A375 (cell line): Measurements from ENCODE around the gene BRMS1L. TPM values are rescaled to one million over a fixed set of nuclear protein-coding genes. Genes with fewer than 3 reads are reported as not detected.

Source experiments
- total RNA-seq: library from RNA; depleted of rRNA; stranded (reverse); fragments of >200 nt; shearing (Covaris generic); gene quantifications from 2 replicates; pipeline ENCODE4 v1.2.3, GENCODE V29; 2014; rRNA removed

The BRMS1L gene, protein sequence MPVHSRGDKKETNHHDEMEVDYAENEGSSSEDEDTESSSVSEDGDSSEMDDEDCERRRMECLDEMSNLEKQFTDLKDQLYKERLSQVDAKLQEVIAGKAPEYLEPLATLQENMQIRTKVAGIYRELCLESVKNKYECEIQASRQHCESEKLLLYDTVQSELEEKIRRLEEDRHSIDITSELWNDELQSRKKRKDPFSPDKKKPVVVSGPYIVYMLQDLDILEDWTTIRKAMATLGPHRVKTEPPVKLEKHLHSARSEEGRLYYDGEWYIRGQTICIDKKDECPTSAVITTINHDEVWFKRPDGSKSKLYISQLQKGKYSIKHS
- 9.2 and 12.7 TPM in 2 replicates for total RNA-seq

DNA sequence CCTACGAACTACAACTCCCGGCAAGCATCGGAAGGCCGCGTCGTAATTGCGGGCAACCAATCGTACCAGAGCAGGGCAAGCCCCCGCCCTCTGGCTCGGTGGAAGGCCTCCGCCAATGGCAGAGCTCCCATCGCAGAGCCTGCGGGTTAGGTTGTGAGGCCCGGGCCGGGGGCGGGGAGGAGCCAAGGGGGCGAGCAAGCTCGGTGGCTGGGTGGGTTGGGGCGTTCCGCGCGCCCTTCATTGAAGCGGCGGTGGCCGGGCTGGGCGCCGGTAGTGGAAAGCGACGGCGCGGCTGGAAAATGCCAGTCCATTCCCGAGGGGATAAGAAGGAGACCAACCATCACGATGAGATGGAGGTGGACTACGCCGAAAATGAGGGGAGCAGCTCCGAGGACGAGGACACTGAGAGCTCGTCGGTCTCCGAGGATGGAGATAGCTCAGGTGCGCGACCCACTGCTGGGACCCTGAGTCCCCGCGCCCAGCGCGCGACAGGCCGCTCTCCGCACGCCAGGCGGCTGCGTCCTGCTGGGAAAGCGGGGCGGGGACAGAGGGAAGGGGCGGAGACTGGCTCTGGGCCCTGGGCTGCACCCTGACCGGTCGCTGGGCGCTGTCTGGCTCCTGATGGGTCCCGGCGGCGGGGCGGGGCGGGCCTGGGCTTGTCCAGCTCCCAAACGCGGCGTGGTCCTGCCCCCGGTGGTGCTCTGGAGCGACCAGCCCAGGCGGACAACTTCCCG, at the start of gene BRMS1L:
TSS of gene BRMS1L (plus strand) at position 121 of the 734 bp plus-strand sequence. CDS start at position 300, 179 bp downstream.

DNA sequence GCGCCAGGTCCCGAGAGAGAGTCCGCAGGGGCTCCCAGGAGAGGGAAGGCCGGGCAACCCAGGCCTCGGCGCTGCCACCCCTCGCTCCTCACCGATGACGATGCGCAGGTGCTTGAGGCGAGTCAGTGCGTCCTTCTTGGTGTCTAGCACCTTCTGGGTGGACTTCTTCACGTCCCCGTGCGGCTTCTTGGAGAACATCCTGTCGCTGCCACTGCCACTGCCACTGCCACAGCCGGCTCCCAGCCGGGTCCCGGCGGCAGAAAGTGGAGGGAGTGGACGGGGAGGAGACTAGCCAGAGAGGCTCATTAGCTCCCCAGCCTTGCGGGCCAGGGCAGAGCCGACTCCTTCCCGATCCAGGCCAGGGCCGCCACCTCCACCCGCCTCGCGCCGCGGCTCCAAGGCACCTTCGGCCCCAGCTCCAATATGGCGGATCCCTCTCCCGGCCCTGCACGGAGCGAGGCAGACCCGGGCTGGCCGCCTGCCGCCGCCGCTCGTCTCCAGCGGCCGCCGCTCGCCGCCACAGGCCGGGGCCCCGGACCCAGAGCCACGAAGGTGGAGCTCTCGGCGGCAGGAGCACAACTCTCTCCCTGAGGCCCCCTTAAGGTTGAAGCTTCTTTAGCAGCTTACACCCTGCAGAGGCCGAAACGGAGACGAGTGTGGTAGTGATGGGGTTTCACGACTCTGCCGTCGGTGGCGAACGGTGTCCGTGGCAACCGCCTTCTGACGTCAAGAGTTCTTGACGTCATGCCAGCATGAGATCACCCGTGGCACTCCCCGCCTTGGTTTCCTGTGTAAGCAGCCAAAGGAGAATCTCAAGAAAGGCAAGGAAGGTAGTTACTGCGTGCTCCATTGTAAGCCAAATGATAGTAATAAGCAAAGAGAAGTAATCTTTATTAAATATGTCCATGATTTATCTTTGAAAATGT, 17.2 kb upstream of the BRMS1L start, which contains the start of gene RALGAPA1:
TSS of gene RALGAPA1 (minus strand) at position 658 of the 926 bp plus-strand sequence. CDS start at position 198, 460 bp downstream.

Other genes with a start within 250 kb of the BRMS1L start
- 10.2 and 18.7 TPM in 2 replicates for gene RALGAPA1, start 17.0 kb upstream of the BRMS1L start, total RNA-seq